PC-3 (cell line): Measurements from ENCODE around the gene ST14. TPM values are rescaled to one million over a fixed set of nuclear protein-coding genes. Genes with fewer than 3 reads are reported as not detected.
A peak's percentile ranks its signal among the peaks of the same experiment; 100 is the strongest.

ENCODE experiments used
- ATAC-seq: fragments of 200-7000 bp; cut with Tn5 transposase; 2 replicates; pipeline ENCODE4 v1.9.1; 2020; ENCODE audit warnings: mild to moderate bottlenecking, moderate library complexity
- BruUV-seq: library from RNA; stranded (reverse); fragments of 400-500 nt; replicated peaks from 2 replicates; lab custom pipeline; 2021; lab: Mats Ljungman, UMichigan
- CTCF ChIA-PET: fragments of 300-600 bp; sonication (Branson Sonifier 250); formaldehyde crosslinking; loops from one replicate; lab custom pipeline; 2022; ENCODE audit warnings: antibody characterized with exemption; lab: Charles Lee
- POLR2A ChIA-PET: fragments of 300-600 bp; sonication (Branson Sonifier 250); formaldehyde crosslinking; loops from one replicate; lab custom pipeline; 2022; ENCODE audit warnings: antibody characterized with exemption; ENCODE audit not compliant: unreplicated experiment; lab: Charles Lee
- DNase-seq: peaks from one replicate; pipeline ENCODE4 v3.0.0-alpha.2; 2015
- H2AFZ ChIP-seq: fragments of 300-600 bp; sonication (generic); 2 replicates; pipeline ENCODE4 v1.6.0; 2016; ENCODE audit warnings: antibody characterized with exemption, low read length
- H3F3A ChIP-seq: fragments of 300-600 bp; sonication (generic); one replicate; pipeline ENCODE4 v1.6.0; 2017; ENCODE audit warnings: antibody characterized with exemption, low read length, control low read depth, mild to moderate bottlenecking; ENCODE audit not compliant: unreplicated experiment
- H3K27ac ChIP-seq: fragments of 300-600 bp; sonication (generic); 2 replicates; pipeline ENCODE4 v1.5.1; 2016; ENCODE audit warnings: mild to moderate bottlenecking, low read length
- H3K27me3 ChIP-seq: fragments of 300-600 bp; sonication (generic); 2 replicates; pipeline ENCODE4 v1.6.1; 2016; ENCODE audit warnings: low read length, mixed read lengths
- H3K36me3 ChIP-seq: fragments of 300-600 bp; sonication (generic); 2 replicates; pipeline ENCODE4 v1.6.1; 2016; ENCODE audit warnings: low read depth, mixed run types, low read length, mixed read lengths
- H3K4me1 ChIP-seq: fragments of 300-600 bp; sonication (generic); 2 replicates; pipeline ENCODE4 v1.5.1; 2016; ENCODE audit warnings: low read length; ENCODE audit not compliant: insufficient read depth
- H3K4me2 ChIP-seq: fragments of 300-600 bp; sonication (generic); 2 replicates; pipeline ENCODE4 v1.6.0; 2016; ENCODE audit warnings: low read length
- H3K4me3 ChIP-seq: fragments of 300-600 bp; sonication (generic); 2 replicates; pipeline ENCODE4 v1.5.1; 2016; ENCODE audit warnings: mild to moderate bottlenecking, low read length, mixed read lengths
- H3K79me2 ChIP-seq: fragments of 300-600 bp; sonication (generic); 2 replicates; pipeline ENCODE4 v1.6.1; 2017; ENCODE audit warnings: low read length, mixed read lengths
- H3K9ac ChIP-seq: fragments of 300-600 bp; sonication (generic); 2 replicates; pipeline ENCODE4 v1.6.0; 2016; ENCODE audit warnings: mild to moderate bottlenecking, low read length
- H3K9me2 ChIP-seq: fragments of 300-600 bp; sonication (generic); replicated peaks from 2 replicates; pipeline ENCODE4 v1.6.1; 2016; ENCODE audit warnings: mixed run types, low read length, mixed read lengths
- H3K9me3 ChIP-seq: fragments of 300-600 bp; sonication (generic); 2 replicates; pipeline ENCODE4 v1.6.1; 2016; ENCODE audit warnings: low read length, mixed read lengths
- H4K20me1 ChIP-seq: fragments of 300-600 bp; sonication (generic); 2 replicates; pipeline ENCODE4 v1.6.1; 2016; ENCODE audit warnings: low read length, mixed read lengths
- EZH2 ChIP-seq: fragments of 300-600 bp; sonication (generic); IDR thresholded peaks from one replicate; pipeline ENCODE4 v1.6.1; 2017; ENCODE audit warnings: antibody characterized with exemption, mild to moderate bottlenecking, low read length; ENCODE audit not compliant: unreplicated experiment
- EZH2phosphoT487 ChIP-seq: fragments of 300-600 bp; sonication (generic); IDR thresholded peaks from 2 replicates; pipeline ENCODE4 v1.6.1; 2018; ENCODE audit warnings: mild to moderate bottlenecking, antibody characterized with exemption, low read length, borderline replicate concordance
- intact Hi-C: fragments of 100-400 bp; cut with micrococcal nuclease; formaldehyde crosslinking; loops from 2 replicates; pipeline ENCODE4 v1.9.0; 2023
- total RNA-seq: library from RNA; depleted of rRNA; stranded (reverse); fragments of >200 nt; gene quantifications from 2 replicates; pipeline ENCODE4 v1.2.3, GENCODE V29; 2014
- TF ChIP-seq, protein P1 (sequence below): fragments of 300-600 bp; sonication (generic); conservative IDR thresholded peaks from 2 replicates; pipeline ENCODE4 v1.5.1; 2017; ENCODE audit warnings: antibody characterized with exemption, low read depth, mild to moderate bottlenecking, low read length

Gene ST14
- total RNA-seq, 1 experiment from 2014 or later, result 231 TPM

DNA sequence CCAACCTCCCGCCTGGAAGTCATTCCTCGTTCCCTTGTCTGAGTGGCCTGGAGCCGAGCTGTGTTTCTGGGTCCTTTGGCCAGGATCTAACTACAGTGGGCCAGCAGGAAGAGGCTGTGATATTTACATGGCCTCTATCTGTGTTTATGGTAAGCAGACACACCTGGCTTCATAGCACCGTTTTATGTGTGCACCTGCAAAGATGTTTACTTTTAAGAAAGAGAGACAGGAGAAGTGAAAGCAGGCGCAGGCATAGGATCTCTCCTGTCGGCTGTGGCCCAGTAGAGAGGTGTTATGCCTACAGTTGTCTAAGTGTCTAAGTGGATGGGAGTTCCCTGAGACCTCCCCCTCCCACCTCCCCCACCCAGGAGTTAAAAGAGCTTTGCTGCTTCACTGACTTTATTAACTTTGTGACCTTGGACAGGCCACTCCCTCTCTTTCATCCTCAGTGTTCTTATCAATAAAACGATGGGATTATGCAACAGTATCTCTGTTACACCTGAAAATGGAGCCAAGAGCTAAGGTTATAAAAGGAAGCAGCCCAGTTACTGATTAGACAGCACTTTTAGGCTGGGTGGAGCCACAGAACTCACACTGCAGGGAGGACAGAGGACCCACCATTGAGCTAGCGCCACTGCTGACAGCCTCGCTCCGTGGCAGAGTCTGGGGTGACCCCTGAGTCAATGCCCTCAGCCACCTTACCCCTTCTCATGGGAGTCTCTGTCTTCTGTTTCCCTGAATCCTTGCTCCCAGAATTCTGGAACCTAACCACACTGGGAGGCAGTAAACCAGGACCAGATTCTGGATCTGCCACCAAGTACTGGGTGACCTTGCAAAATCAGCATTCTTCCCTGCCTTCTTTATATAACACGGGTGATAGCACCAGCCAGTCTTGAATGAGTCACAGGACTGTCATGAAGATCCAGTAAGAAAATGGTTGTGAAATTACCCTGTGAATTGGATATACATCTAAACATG is 22.0 kb downstream of the ST14 start:
- H3K4me3 ChIP-seq, result no peak overlapping the region
- BruUV-seq, result no TSS peak
- H3K9me3 ChIP-seq, result no peaks in the 10 kb centered on the region
- no peaks in the 10 kb centered on the region for H3F3A ChIP-seq
- no peak overlapping the region for H2AFZ ChIP-seq
- DNase-seq (peak; percentile 89), ATAC-seq (peak; percentile 82)
- no peaks in the 10 kb centered on the region for H3K27me3 ChIP-seq
- peak overlapping the region; percentile 51 for H3K27ac ChIP-seq
- TF ChIP-seq EZH2 (no peak), EZH2phosphoT487 (no peak)
- TF ChIP-seq, protein P1, sequence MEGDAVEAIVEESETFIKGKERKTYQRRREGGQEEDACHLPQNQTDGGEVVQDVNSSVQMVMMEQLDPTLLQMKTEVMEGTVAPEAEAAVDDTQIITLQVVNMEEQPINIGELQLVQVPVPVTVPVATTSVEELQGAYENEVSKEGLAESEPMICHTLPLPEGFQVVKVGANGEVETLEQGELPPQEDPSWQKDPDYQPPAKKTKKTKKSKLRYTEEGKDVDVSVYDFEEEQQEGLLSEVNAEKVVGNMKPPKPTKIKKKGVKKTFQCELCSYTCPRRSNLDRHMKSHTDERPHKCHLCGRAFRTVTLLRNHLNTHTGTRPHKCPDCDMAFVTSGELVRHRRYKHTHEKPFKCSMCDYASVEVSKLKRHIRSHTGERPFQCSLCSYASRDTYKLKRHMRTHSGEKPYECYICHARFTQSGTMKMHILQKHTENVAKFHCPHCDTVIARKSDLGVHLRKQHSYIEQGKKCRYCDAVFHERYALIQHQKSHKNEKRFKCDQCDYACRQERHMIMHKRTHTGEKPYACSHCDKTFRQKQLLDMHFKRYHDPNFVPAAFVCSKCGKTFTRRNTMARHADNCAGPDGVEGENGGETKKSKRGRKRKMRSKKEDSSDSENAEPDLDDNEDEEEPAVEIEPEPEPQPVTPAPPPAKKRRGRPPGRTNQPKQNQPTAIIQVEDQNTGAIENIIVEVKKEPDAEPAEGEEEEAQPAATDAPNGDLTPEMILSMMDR, result no peak
- peak overlapping the region; percentile 52 for H3K4me2 ChIP-seq
- POLR2A ChIA-PET, result no interaction called here
- intact Hi-C loops, result no loop called here
- CTCF ChIA-PET, result no interaction called here
- peaks cover 29% of the 10 kb centered on the region for H4K20me1 ChIP-seq
- H3K4me1 ChIP-seq, result peaks cover 25% of the 10 kb centered on the region
- H3K9me2 ChIP-seq, result no peaks in the 10 kb centered on the region
- H3K9ac ChIP-seq, result no peak overlapping the region
- peaks cover 99% of the 10 kb centered on the region for H3K79me2 ChIP-seq
- H3K36me3 ChIP-seq, result peaks cover 8% of the 10 kb centered on the region

DNA sequence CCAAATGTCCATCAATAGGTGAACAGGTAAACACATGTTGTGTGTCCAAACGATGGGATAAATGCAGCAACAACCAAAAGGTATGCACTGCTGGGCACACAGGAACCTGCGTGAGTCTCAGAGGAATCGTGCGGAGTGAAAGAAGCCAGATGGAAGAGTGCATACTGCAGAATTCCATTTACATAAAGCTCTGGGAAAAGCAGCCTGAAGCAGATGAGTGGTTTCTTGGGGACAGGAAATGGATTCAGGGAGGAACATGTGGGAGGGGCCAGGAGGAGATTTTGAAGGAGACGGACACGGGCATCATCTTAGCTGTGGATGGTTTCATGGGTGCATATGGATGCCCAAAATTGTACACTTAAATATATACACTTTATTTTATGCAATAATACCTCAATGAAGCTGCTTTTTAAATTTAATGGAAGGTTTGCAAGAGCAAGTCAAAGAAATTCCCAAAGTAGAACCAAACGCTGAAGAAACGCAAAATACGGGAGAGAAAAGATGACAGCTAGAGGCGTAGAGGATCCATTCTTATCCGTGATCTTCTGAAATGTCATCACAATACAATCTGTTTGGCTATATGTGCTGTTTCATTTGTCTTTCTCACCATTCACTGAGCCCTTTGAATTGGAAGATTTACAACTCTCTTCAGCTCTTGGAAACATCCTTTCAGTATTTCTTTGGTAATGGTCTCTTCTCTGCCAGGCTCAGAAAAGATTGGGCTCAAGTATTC is 24.5 kb downstream of the ST14 start:
- H3K27ac ChIP-seq, result no peak overlapping the region
- POLR2A ChIA-PET, result interaction anchor here (0.6 kb wide), 1 partner anchor 732 kb away, joined by 3 read pairs; the partner anchor contains the start of gene SNX19
- TF ChIP-seq, protein P1, result no peak
- TF ChIP-seq EZH2, result no peak
- no peak for TF ChIP-seq EZH2phosphoT487
- H2AFZ ChIP-seq, result no peak overlapping the region
- DNase-seq, result no peak
- peaks cover 8% of the 10 kb centered on the region for H3K36me3 ChIP-seq
- CTCF ChIA-PET, result no interaction called here
- no TSS peak for BruUV-seq
- peaks cover 37% of the 10 kb centered on the region for H4K20me1 ChIP-seq
- no peaks in the 10 kb centered on the region for H3F3A ChIP-seq
- H3K9me3 ChIP-seq, result no peaks in the 10 kb centered on the region
- no peaks in the 10 kb centered on the region for H3K9me2 ChIP-seq
- no peak for ATAC-seq
- H3K4me1 ChIP-seq, result peaks cover 25% of the 10 kb centered on the region
- H3K79me2 ChIP-seq, result peaks cover 90% of the 10 kb centered on the region
- no peaks in the 10 kb centered on the region for H3K27me3 ChIP-seq
- no peak overlapping the region for H3K4me2 ChIP-seq
- H3K4me3 ChIP-seq, result no peak overlapping the region
- H3K9ac ChIP-seq, result no peak overlapping the region
- intact Hi-C loops, result no loop called here
